Endodermal cell (in vitro differentiated cells): ENCODE results near the gene VWA3B. TPM values are rescaled to one million over a fixed set of nuclear protein-coding genes. Genes with fewer than 3 reads are reported as not detected.

Experiments
- DNase-seq: peaks from one replicate; pipeline ENCODE4 v3.0.0-alpha.2; 2017
- H3K27ac ChIP-seq: 2 replicates; pipeline ENCODE4 v1.5.1; 2013; ENCODE audit warnings: mild to moderate bottlenecking, low read depth, low read length, moderate library complexity
- H3K27me3 ChIP-seq: 2 replicates; pipeline ENCODE4 v1.6.1; 2013; ENCODE audit warnings: mild to moderate bottlenecking, low read length, moderate library complexity; ENCODE audit not compliant: insufficient read depth, control insufficient read depth, poor library complexity, severe bottlenecking
- H3K36me3 ChIP-seq: 2 replicates; pipeline ENCODE4 v1.7.0; 2013; ENCODE audit warnings: mild to moderate bottlenecking, low read length, moderate library complexity; ENCODE audit not compliant: control insufficient read depth, insufficient read depth
- H3K4me1 ChIP-seq: one replicate; pipeline ENCODE4 v1.7.0; 2013; ENCODE audit warnings: low read length; ENCODE audit not compliant: control insufficient read depth, insufficient read depth
- H3K4me3 ChIP-seq: 2 replicates; pipeline ENCODE4 v1.5.1; 2013; ENCODE audit warnings: mild to moderate bottlenecking, low read length, moderate library complexity
- H3K9ac ChIP-seq: 2 replicates; pipeline ENCODE4 v1.6.1; 2013; ENCODE audit warnings: mild to moderate bottlenecking, low read length, moderate library complexity; ENCODE audit not compliant: poor library complexity, severe bottlenecking; ENCODE audit errors: extremely low read depth
- H3K9me3 ChIP-seq: 2 replicates; pipeline ENCODE4 v1.6.1; 2013; ENCODE audit warnings: mild to moderate bottlenecking, low read length, moderate library complexity; ENCODE audit not compliant: control insufficient read depth
- H3K27ac Mint-ChIP-seq: 2 replicates; pipeline ENCODE4 v1.8.0; 2020; ENCODE audit warnings: mixed read lengths
- H3K27me3 Mint-ChIP-seq: 2 replicates; pipeline ENCODE4 v1.8.0; 2021; ENCODE audit warnings: mild to moderate bottlenecking, mixed read lengths; ENCODE audit not compliant: insufficient read depth
- H3K36me3 Mint-ChIP-seq: 2 replicates; pipeline ENCODE4 v1.8.0; 2020; ENCODE audit warnings: low read depth, mixed read lengths
- H3K4me1 Mint-ChIP-seq: 2 replicates; pipeline ENCODE4 v1.8.0; 2020; ENCODE audit warnings: mixed read lengths
- H3K4me3 Mint-ChIP-seq: 2 replicates; pipeline ENCODE4 v1.8.0; 2020; ENCODE audit warnings: mild to moderate bottlenecking, moderate library complexity, mixed read lengths
- H3K9me3 Mint-ChIP-seq: 2 replicates; pipeline ENCODE4 v1.8.0; 2020; ENCODE audit warnings: mild to moderate bottlenecking, mixed read lengths
- WGBS, 2 experiments: methylation state at CpG; one replicate each; pipeline versions ENCODE4 v1.1.5 to v1.1.7; 2013; ENCODE audit warnings: missing lambda C conversion rate in 2 of 2, mixed read lengths in 1 of 2; ENCODE audit not compliant: insufficient coverage in 1 of 2, insufficient read length in 1 of 2; 5-methylcytosine and 5-hydroxymethylcytosine counted together
- total RNA-seq, 2 donors: library from RNA; stranded (reverse); fragmentation: NEBNext Ultra II Directional in 1 of 2; extraction: Animal tissue kit (Norgen Biotek cat#: 25700) in 1 of 2; gene quantifications; 2 replicates in 1 of 2; 3 replicates in 1 of 2; pipeline ENCODE4 v1.2.1, GENCODE V29; 2021
- TF ChIP-seq, protein P1 (sequence below): fragments of 200-600 bp; sonication (generic); conservative IDR thresholded peaks from 2 replicates; pipeline ENCODE4 v1.5.0; 2021; ENCODE audit warnings: antibody characterized with exemption, mild to moderate bottlenecking

VWA3B gene
- total RNA-seq, 2 donors from 2014 or later: 0.38 to 0.64 TPM

DNA sequence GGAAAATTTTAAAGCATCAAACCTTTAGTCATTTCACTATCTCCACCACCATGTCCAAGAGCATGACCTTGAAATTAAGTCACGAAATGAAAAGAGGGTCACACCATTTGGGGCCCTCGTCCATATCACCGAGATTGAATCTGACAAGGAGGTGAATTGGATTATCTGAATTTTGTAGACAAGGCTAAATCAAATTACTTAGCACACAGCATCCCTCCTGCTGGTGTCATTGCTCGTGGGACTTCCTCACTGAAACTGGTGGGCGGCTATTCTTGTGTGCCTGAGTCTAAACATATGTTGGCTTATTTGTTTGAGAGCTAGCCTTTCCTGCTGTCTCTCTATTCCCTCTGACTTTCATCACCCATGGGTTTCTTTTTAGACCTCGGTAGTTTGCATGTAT lies 194.6 kb downstream of the VWA3B start:
- no peak overlapping the region for H3K4me3 Mint-ChIP-seq
- peaks cover 12% of the 10 kb centered on the region for H3K9me3 ChIP-seq

DNA sequence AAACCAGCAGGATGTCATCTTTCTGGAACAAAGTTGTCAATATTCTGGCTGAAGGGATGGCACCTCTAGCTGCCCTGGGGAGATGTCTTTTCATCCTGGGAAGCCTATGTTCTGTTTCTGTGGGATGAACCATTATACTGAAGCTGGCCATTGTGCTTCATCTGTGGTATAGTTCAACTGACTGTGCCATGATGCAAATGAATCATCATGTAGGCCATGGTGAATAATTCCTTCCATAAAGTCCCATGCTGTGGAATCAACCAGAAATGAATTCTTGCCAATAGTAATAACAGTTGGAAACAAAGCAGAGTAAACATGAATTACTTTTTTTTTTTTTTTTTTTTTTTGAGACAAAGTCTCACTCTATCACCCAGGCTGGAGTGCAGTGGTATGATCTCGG lies 195.1 kb downstream of the VWA3B start:
- Histone ChIP-seq H3K4me1 (peaks cover 12% of the 10 kb centered on the region), H3K36me3 (no peaks in the 10 kb centered on the region), H3K4me3 (no peak overlapping the region), H3K27ac (no peak overlapping the region), H3K9ac (no peak overlapping the region), H3K9me3 (peaks cover 14% of the 10 kb centered on the region), H3K27me3 (no peaks in the 10 kb centered on the region)
- DNase-seq: no peak
- Mint-ChIP-seq H3K4me1 (peaks cover 23% of the 10 kb centered on the region), H3K9me3 (peaks cover 10% of the 10 kb centered on the region), H3K27ac (no peak overlapping the region), H3K4me3 (no peak overlapping the region), H3K36me3 (no peaks in the 10 kb centered on the region), H3K27me3 (peaks cover 9% of the 10 kb centered on the region)
- 90% methylated on average over 1 of the region's 1 CpG; no CpG with 5 or more reads in 1 of the 2 experiments for WGBS, 2 experiments
- TF ChIP-seq, protein P1, sequence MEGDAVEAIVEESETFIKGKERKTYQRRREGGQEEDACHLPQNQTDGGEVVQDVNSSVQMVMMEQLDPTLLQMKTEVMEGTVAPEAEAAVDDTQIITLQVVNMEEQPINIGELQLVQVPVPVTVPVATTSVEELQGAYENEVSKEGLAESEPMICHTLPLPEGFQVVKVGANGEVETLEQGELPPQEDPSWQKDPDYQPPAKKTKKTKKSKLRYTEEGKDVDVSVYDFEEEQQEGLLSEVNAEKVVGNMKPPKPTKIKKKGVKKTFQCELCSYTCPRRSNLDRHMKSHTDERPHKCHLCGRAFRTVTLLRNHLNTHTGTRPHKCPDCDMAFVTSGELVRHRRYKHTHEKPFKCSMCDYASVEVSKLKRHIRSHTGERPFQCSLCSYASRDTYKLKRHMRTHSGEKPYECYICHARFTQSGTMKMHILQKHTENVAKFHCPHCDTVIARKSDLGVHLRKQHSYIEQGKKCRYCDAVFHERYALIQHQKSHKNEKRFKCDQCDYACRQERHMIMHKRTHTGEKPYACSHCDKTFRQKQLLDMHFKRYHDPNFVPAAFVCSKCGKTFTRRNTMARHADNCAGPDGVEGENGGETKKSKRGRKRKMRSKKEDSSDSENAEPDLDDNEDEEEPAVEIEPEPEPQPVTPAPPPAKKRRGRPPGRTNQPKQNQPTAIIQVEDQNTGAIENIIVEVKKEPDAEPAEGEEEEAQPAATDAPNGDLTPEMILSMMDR: no peak

More for the DNA sequence above, 194.6 kb downstream of the VWA3B start:
- 86% methylated on average over 6 of the region's 6 CpGs; no CpG with 5 or more reads in 1 of the 2 experiments for WGBS, 2 experiments
- H3K4me1 Mint-ChIP-seq: peaks cover 23% of the 10 kb centered on the region
- TF ChIP-seq, protein P1: no peak
- no peaks in the 10 kb centered on the region for H3K36me3 Mint-ChIP-seq
- Histone ChIP-seq H3K9ac (no peak overlapping the region), H3K4me1 (peaks cover 12% of the 10 kb centered on the region), H3K27me3 (no peaks in the 10 kb centered on the region), H3K36me3 (no peaks in the 10 kb centered on the region), H3K4me3 (no peak overlapping the region), H3K27ac (no peak overlapping the region)
- peaks cover 10% of the 10 kb centered on the region for H3K9me3 Mint-ChIP-seq
- DNase-seq: no peak
- H3K27ac Mint-ChIP-seq: no peak overlapping the region
- H3K27me3 Mint-ChIP-seq: peaks cover 9% of the 10 kb centered on the region

DNA sequence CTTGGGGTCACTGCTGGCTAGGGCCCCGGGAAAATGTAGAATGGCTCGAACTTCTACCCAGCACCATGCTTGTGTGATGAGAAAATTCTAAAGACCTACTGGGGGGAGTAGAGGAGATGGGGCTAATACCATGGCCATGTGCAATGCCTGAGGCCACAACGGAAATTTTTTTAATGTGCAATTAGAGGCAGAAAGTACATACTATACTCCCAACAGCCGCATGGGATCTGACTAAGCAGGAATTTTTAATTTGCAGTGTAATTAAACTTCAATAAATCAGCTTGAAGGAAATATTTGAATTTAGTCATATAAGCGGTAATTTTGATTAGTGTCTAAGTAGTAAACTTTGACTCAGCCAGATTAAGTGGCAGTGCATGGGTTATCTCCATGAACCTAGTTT lies 206.1 kb downstream of the VWA3B start:
- H3K9me3 Mint-ChIP-seq: no peaks in the 10 kb centered on the region
- Histone ChIP-seq H3K9ac (no peak overlapping the region), H3K27ac (no peak overlapping the region), H3K27me3 (no peaks in the 10 kb centered on the region), H3K9me3 (peaks cover 26% of the 10 kb centered on the region), H3K36me3 (no peaks in the 10 kb centered on the region), H3K4me1 (no peaks in the 10 kb centered on the region), H3K4me3 (no peak overlapping the region)
- H3K27ac Mint-ChIP-seq: no peak overlapping the region
- WGBS, 2 experiments: 95 to 100% methylated on average over 3 to 5 of the region's 5 CpGs
- H3K27me3 Mint-ChIP-seq: no peaks in the 10 kb centered on the region
- DNase-seq: no peak
- no peak overlapping the region for H3K4me3 Mint-ChIP-seq
- TF ChIP-seq, protein P1: no peak
- peaks cover 20% of the 10 kb centered on the region for H3K4me1 Mint-ChIP-seq
- H3K36me3 Mint-ChIP-seq: no peaks in the 10 kb centered on the region
